GM18870 (cell line): ENCODE results near the gene RCCD1.

Experiments used
- ATAC-seq: cut with Tn5 transposase; IDR thresholded peaks from one replicate; pipeline ENCODE4 v1.9.1; 2021; ENCODE audit warnings: moderate library complexity; ENCODE audit not compliant: unreplicated experiment

RCCD1 gene

GRCh38 chr15:90942354-90943120 lies 12.1 kb upstream of the RCCD1 start:
- no peak for ATAC-seq

- no peak for ATAC-seq
These were observed 9.6 kb upstream of the RCCD1 start for GRCh38 chr15:90945091-90945490.

GRCh38 chr15:90946538-90946937 lies 8.1 kb upstream of the RCCD1 start:
- ATAC-seq, result no peak

GRCh38 chr15:90946941-90947576 lies 7.6 kb upstream of the RCCD1 start:
- ATAC-seq, result no peak

GRCh38 chr15:90947577-90948357 lies 6.9 kb upstream of the RCCD1 start:
- ATAC-seq, result no peak

- no peak for ATAC-seq
These were observed 6.2 kb upstream of the RCCD1 start for GRCh38 chr15:90948506-90948905.

- no peak for ATAC-seq
These were observed 4.6 kb upstream of the RCCD1 start for GRCh38 chr15:90949979-90950675.

- ATAC-seq, result no peak
These were observed 4.0 kb upstream of the RCCD1 start for GRCh38 chr15:90950676-90951075.

- no peak for ATAC-seq
These were observed 1.6 kb upstream of the RCCD1 start for GRCh38 chr15:90952901-90953677.

- no peak for ATAC-seq
These were observed 555 bp upstream of the RCCD1 start for GRCh38 chr15:90953947-90954711.

- no peak for ATAC-seq
These were observed 1.1 kb downstream of the RCCD1 start for GRCh38 chr15:90955624-90956273.

GRCh38 chr15:90956274-90957030 lies 1.8 kb downstream of the RCCD1 start:
- ATAC-seq, result no peak

- ATAC-seq, result no peak
These were observed 2.5 kb downstream of the RCCD1 start for GRCh38 chr15:90957031-90957790.

GRCh38 chr15:90957791-90958190 lies 3.1 kb downstream of the RCCD1 start:
- no peak for ATAC-seq

- no peak for ATAC-seq
These were observed 4.4 kb downstream of the RCCD1 start for GRCh38 chr15:90959028-90959595.

GRCh38 chr15:90959894-90960293 lies 5.2 kb downstream of the RCCD1 start:
- ATAC-seq, result no peak

GRCh38 chr15:90960298-90961091 lies 5.8 kb downstream of the RCCD1 start:
- no peak for ATAC-seq
